Measurements from ENCODE around the gene MSMB.
"Not testable (repeated sequence)": the region's sequence is repeated elsewhere in the genome, so short reads cannot be mapped to it uniquely, and the experiment has no call there.

MSMB gene

DNA sequence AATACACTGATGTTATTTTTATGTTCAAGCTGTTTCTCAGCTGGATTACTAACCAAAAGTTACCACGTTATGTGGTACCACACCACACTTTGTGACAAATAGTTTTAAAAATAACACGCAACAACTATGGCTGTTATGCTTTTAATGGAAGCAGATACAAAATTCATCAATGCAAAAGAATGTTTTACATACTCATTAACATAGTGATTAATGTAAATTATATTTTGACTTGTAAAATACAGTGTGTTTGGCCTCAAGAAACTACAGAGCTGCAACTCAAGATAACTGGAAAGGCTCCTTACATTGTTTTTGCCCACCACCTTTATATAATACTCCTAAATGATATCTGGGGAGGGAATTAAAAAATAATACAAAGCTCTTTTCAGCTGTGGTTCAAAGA lies 41.1 kb downstream of the MSMB start:
- no peak for DNase-seq

DNA sequence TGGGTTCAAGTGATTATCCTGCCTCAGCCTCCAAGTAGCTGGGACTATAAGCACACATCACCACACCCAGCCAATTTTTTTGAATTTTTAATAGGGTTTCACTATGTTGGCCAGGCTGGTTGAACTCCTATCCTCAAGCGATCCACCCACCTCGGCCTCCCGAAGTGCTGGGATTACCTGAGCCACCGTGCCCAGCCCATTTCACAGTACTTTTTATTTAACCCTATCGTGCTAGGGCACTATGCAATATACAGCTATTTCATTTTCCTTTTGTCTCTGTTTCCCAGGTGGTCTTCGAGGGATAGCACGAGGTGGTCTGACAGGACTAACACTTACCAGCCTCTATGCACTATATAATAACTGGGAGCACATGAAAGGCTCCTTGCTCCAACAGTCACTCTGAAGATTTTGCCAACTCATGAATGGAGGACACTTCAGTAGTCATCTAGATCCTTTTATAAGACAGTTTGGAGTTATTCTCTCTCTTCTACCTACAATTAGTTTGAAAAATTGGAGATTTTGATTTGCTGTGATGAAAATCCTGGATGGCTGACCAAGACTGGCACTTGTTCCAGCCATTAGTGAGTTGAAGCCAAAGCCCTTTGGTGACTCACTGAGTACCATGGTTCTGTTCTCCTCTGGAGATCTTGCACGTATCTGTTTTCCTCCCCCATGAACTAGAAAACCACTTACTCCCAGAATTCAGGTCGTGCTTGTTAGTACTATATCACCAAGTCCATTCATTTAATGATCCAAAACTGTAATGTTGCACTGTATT lies 43.0 kb downstream of the MSMB start:
- DNase-seq: no peak

DNA sequence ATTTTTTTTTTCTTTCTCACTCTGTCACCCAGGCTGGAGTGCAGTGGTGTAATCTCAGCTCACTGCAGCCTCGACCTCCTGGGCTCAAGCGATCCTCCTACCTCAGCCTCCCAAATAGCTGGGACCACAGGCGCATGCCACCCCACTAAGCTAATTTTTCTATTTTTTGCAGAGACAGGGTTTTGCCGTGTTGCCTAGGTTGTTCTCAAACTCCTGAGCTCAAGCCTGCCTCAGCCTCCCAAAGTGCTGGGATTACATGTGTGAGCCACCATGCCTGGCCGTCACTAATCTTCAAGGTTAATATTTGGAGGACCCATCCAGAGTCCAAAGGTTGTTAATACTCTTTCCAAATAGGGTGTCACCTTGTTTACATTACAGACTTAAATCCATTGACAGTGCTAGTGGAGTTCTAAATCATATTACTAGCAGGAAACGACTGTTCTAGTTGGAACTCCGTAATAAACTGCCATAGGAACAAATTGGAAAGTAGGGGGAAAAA lies 43.8 kb downstream of the MSMB start:
- DNase-seq: not testable (repeated sequence)

DNA sequence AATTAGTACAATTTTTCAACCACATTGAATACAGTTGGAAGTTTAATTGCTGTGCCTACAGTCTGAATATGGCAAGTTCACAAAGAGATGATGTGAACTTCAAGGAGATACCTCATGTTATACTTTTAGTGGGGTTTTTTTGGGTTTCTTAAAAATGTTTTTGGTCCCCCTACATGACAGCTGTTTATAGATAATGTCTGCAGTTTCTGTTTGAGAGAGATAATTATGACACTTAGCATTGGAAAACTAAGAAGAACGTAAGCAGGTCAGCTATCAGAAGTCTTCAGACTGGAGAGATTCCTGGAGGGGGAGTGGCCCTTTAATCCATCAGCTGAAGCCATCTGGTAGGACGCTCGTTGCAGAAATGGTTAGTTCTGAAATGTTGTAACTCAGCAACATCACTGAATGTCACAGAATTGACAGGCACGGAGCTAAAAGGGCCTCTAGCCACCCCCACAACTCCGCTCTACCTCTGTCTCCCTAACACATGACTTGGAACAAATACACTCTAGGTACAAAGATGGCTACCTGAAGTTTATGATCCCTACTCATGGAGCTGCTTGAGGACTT lies 44.8 kb downstream of the MSMB start:
- no peak for DNase-seq

DNA sequence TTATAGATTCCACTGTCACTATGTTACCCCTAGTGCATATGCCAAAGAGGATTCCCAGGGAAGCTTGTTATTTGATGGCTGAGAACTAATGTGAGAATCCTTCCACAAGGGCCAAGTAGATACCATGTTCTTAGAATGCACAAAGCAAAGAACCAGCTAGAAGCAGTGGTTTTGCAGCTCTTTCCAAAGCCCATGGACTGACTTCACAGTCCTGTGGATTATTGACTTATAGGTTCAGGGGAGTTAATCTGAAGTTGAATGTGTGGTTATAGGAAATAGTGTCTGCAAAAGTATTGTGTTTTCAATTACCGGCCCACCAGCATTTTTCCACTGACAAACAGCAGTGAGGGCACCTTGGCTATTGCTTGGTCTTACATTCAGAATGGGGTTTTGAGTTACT lies 45.5 kb downstream of the MSMB start:
- no peak for DNase-seq

DNA sequence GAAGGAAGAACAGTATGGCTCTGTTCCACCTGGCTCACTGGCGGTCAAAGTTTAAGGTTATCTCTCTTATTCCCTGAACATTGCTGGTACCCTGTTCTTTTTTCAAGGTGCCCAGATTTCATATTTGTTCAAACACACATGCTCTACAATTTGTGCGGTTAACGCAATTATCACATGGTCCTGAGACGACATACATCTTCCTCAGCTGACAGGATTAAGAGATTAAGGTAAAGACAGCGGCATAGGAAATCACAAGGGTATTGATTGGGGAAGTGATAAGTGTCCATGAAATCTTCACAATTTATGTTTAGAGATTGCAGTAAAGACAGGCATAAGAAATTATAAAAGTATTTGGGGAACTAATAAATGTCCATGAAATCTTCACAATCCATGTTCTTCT lies 46.1 kb downstream of the MSMB start:
- DNase-seq: not testable (repeated sequence)

DNA sequence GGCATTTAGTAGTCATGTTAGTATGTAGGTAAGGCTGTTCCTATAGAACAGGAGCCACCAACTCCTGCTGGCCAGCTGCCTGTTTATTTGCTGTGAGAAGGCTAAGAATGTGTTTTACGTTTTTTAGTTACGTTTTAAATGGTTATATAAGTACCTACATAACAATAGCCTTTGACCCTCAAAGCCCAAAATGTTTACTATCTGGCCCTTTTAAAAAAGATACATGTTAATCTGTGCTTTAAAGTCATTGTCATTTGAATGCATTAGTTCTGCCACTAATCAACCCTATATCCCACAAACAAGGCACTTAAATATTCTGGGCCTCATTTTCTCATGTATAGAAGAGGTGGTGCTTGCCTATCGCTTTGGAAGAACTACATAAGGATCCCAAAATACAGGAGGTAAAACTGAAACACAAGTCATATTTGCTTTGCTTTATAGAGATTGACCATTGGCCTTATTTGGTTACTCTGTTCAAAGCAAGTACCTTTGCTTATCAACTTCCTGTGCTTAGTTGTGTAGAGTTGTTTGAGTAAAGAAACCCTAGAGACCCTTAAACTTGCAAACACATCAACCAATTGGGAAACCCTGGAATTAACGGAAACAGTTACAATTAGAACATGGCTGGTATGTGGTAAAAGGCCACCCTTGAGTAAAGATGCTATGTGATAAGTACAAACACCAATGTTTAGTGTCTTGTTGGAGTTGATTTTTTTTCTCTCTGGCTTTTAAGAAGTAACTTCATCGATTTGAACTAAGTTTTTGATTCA lies 47.9 kb downstream of the MSMB start:
- no peak for DNase-seq

DNA sequence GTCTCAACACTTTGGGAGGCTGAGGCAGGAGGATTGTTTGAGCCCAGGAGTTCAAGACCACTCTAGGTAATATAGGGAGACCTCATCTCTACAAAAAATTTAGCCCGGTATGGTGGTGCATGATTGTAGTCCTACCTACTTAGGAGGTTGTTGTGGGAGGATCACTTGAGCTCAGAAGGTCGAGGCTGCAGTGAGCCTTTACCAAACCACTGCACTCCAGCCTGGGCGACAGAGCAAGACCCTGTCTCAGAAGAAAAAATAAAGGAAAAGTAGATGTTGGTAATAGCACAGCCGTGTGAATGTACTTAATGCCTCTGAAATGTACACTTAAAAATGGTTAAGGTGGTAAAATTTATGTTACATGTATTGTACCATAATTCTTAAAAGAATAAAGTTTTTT lies 48.5 kb downstream of the MSMB start:
- DNase-seq: no peak

DNA sequence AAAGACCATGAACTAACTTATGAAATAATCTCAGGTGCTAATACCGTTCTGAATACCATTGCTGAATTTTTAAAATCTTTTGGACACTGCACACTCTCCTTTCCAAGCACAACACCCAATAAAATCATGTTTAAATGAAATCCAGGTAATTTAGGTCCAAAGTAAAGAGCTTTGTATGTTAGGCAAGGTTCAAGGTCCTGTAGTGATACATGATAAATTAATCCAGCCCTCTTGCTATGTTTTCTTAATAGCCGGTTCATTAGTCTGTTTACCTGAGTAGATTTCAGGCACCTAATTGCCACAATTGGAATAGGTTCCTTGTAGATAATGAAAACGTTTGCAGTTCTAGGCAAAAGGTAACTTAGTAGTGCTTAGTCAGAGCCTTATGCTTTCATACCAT lies 60.5 kb downstream of the MSMB start:
- not testable (repeated sequence) for DNase-seq

DNA sequence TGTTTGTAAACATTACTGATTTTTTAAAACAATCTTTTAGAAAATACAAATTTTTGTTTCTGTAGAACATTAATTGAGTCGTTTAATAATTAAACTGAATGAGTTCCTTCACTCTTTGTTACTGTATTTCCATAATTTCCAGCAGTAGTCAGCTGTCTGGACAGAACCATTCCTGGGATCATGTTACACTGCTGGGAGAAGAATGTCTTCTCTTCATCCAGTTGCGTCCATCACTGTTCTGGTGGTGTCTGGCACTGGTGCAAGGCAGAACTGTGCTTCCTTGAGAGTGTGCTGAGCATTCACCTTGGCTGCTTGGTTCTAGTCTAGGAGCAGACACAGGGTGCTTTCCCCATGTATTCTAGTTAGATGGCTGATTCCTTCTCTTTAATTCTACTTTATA lies 61.6 kb downstream of the MSMB start:
- not testable (repeated sequence) for DNase-seq

DNA sequence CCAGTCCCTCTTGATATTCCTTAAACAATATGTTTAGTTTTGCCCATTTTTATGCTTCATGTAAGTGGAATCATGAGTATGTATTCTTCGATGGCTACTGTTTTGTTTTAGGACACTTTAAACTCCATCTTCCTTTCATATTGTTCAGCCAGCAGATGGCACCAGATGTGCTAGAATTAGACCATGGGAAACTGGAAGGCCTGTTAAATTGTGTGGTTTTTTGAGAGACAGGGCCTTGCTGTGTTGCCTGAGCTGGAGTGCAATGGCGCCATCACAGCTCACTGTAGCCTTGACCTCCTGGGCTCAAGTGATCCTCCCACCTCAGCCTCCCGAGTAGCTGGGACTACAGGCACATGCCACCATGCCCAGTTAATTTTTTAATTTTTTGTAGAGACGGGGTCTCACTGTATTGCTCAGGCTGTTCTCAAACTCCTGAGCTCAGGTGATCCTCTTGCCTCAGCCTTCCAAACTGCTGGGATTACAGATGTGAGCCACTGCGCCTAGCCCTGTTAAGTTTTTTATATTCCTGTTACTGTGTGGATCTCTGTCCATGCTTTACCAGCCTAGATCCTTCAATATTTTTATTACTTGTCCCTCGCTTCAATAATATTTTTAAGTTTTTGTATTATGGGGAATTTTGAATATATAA lies 62.4 kb downstream of the MSMB start:
- peak; percentile 33 for DNase-seq

Measured in GF-D8 (cell line).